HUDEP-2 (cell line): ENCODE data around the gene TMEM168.
"Not testable (repeated sequence)": the region's sequence is repeated elsewhere in the genome, so short reads cannot be mapped to it uniquely, and the experiment has no call there.

ENCODE experiments used
- DNase-seq, 76 experiments: peaks; one replicate each; lab custom pipeline; 2025; ENCODE audit not compliant: unreplicated experiment in 76 of 76; lab: John Stamatoyannopoulos, UW

Gene TMEM168

GRCh38 chr7:112782498-112782897 is 7.7 kb downstream of the TMEM168 start:
- DNase-seq = no peak

DNA sequence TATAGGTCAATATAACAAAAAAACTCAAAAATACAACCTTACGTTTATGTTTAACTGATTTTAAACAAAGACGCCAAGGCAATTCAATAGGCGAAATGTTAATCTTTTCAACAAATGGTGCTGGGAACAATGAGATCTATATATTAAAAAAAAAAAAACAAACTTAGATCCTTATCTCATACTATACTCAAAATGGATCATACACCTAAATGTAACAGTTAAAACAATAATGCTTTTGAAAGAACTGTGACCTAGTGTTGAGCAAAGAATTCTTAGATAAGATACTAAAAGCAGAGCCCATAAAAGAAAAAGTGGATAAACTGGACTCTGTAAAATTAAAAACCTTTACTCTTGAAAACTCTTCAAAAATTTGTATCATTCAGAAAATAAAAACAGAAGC is 8.6 kb downstream of the TMEM168 start:
- no peak for DNase-seq

DNA sequence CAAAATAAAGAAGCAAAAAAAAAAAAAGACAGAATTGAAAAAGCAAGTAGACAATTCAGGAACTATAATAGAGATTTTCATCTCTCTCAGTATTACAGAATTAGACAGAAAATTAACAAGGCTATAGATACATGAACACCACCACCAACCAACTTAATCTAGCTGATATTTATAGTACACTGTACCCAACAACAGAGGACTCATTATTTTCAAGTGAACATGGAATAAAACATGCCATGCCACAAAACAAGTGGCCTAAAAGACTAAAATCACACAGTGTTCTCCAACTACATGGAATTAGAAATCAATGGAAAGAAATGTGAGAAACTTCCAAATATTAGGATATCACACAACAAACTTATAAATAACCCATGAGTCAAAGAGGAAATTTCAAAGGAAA is 9.1 kb downstream of the TMEM168 start:
- DNase-seq = no peak

- DNase-seq = no peak
Observed at GRCh38 chr7:112779667-112780066, 10.5 kb downstream of the TMEM168 start.

- no peak for DNase-seq
Observed at GRCh38 chr7:112777406-112777805, 12.8 kb downstream of the TMEM168 start.

DNA sequence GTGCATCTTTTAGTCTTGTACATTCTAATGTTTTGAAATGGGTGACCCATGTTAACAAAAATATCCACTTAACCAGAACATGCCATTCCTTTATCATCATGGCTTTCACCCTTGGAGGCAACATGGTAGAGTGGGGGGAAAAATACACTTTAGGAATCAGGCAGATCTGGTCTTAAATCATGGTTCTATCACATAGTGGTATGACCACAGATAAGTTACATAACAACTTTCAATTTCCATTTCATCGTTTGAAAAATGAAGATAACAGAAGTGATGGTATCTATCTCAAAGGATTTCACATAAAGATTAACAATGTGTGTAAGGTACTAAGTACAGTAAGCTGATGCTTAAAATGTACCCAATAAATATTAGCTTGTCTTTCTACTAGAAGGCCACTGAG is 19.0 kb downstream of the TMEM168 start:
- DNase-seq = no peak

- DNase-seq = no peak
Observed at GRCh38 chr7:112770051-112770450, 20.1 kb downstream of the TMEM168 start.

GRCh38 chr7:112765105-112765504 is 25.1 kb downstream of the TMEM168 start:
- no peak for DNase-seq

- no peak for DNase-seq
Observed at GRCh38 chr7:112763996-112764395, 26.2 kb downstream of the TMEM168 start.

DNA sequence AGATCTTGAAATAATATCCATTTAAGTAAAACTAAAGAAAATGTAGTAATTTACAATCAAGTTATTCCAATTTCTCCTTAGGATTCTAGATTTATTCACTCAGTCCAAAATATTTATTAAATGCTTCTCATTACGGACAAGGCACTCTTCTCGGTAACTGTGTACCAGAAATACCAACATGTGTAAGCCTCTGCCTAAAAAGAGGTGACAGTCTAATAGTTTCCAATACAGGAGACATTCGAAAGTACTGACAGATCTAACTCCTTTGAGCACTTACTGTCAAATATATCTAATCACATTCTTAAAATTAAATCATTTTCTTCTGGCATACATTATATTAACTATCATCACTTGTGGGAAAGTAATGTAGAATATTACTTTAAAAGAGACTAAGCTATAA is 26.9 kb downstream of the TMEM168 start:
- DNase-seq = no peak

GRCh38 chr7:112759905-112760304 is 30.3 kb downstream of the TMEM168 start:
- DNase-seq = no peak

GRCh38 chr7:112757337-112757736 is 32.9 kb downstream of the TMEM168 start:
- no peak for DNase-seq

DNA sequence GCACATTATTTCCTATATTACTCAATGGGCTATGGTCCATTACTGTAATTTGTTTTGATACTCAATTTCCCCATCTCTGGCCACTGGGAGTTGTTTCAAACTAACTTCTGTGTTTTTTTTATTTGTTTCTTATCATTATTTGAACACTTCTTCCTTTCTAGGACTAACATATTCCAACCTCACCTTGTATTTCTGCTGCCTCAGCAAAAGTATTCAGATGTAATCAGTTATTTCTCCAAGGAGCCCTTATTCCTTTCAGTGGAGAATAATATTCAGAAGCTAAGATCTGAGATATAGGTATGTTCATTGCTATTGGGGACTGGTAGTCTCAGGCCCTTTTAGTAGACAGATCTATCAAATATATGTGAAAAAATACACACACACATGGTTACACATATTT is 36.9 kb downstream of the TMEM168 start:
- DNase-seq = no peak

GRCh38 chr7:112752576-112752975 is 37.6 kb downstream of the TMEM168 start:
- DNase-seq = peak in 68 of 76 experiments; percentile 2 to 89 (median 60)

DNA sequence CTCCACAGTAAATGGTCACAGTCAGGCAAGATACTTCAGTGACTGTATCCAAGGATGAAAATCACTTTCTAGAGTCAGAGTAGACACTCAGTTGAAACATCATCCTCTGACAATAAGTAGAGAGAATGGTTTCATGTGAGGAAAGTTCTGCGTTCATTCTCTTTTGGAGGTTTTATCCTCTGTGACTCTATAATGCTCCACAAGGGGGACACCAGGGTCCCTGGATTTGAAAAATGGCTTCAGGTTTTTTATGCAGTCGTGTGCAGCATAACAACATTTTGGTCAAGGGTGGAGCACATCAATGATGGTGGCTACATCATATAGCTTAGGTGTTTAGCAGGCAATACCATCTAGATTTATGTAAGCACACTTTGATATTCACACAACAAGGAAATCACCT is 40.4 kb downstream of the TMEM168 start:
- DNase-seq = no peak

- DNase-seq = no peak
Observed at GRCh38 chr7:112748381-112748780, 41.8 kb downstream of the TMEM168 start.

GRCh38 chr7:112745635-112746034 is 44.6 kb downstream of the TMEM168 start:
- DNase-seq = no peak

- DNase-seq = no peak
Observed at GRCh38 chr7:112744818-112745217, 45.4 kb downstream of the TMEM168 start.

DNA sequence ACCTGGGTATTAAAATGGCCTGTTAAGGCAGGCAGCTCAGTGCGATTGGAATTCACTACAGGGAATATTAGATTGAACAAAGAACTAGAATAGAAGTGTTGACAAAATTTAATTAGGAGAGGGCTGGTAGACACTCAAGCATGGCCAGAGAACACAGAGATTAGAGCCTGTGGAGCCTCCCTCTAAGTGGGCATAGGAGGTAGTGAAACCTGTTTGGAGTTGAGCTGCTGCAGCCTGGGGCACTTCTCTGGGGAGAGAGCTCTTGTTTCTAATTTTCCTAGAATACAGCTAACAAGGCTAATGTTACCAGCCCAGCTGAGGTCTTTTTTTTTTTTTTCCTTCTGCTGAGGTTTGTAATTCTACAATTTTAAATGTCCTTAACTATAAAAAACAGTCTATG is 46.4 kb downstream of the TMEM168 start:
- DNase-seq = no peak

- DNase-seq = no peak
Observed at GRCh38 chr7:112740667-112741066, 49.5 kb downstream of the TMEM168 start.

DNA sequence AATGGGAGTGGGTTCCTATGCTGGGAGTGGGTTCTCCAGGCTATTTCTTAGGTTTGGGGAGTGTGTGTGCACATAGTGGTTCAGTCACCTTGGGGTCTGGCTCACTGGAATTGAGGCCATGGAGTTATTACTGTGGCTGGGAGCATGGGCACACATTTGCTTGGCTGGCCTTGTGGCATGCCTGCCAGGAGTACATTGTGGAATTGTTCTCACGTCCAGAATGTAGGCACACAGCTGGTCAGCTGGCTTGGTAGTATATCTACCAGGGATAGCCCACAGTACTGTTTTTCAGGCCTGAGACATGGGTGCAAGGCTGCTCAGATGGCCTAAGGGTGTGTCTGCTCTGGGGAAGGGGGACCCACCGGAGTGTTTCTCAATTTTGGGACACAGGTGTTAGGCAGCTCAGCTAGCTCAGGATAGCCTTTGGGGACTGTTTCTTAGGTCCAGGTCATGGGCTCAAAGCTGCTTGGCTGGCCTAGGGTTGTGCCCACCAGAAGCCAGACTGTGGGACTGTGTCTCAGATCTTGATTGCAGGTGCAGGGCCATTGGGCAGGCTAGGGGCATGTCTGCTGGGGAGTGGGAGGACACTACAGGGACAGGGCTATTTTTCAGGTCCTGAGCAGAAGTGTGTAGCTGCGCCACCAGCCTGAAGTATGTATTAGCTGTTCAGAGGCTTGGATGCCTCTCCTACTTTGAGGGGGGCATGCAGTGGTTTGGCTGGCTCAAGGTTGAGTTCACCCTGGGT is 50.6 kb downstream of the TMEM168 start:
- no peak for DNase-seq

- no peak for DNase-seq
Observed at GRCh38 chr7:112735261-112735660, 54.9 kb downstream of the TMEM168 start.

DNA sequence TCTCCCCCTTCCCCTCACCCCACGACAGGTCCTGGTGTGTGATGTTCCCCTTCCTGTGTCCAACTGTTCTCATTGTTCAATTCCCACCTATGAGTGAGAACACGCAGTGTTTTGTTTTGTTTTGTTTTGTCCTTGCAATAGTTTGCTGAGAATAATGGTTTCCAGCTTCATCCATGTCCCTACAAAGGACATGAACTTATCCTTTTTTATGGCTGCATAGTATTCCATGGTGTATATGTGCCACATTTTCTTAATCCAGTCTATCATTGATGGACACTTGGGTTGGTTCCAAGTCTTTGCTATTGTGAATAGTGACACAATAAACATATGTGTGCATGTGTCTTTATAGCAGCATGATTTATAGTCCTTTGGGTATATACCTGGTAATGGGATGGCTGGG is 58.9 kb downstream of the TMEM168 start:
- DNase-seq = not testable (repeated sequence)
